MM.1S (cell line): ENCODE measurements around the gene PLCG1.

Source experiments
- EZH2 ChIP-seq: fragments of 300-600 bp; sonication (generic); optimal IDR thresholded peaks from 2 replicates; pipeline ENCODE3; 2017; ENCODE audit warnings: low read depth, mild to moderate bottlenecking, antibody characterized with exemption, low read length, mixed read lengths
- EZH2phosphoT487 ChIP-seq: fragments of 300-600 bp; sonication (generic); IDR thresholded peaks from 2 replicates; pipeline ENCODE4 v1.6.1; 2018; ENCODE audit warnings: antibody characterized with exemption, low read length
- TF ChIP-seq, protein P1 (sequence below): fragments of 300-600 bp; sonication (generic); IDR thresholded peaks from 2 replicates; pipeline ENCODE4 v1.5.1; 2016; ENCODE audit warnings: antibody characterized with exemption, low read length, mixed read lengths

DNA sequence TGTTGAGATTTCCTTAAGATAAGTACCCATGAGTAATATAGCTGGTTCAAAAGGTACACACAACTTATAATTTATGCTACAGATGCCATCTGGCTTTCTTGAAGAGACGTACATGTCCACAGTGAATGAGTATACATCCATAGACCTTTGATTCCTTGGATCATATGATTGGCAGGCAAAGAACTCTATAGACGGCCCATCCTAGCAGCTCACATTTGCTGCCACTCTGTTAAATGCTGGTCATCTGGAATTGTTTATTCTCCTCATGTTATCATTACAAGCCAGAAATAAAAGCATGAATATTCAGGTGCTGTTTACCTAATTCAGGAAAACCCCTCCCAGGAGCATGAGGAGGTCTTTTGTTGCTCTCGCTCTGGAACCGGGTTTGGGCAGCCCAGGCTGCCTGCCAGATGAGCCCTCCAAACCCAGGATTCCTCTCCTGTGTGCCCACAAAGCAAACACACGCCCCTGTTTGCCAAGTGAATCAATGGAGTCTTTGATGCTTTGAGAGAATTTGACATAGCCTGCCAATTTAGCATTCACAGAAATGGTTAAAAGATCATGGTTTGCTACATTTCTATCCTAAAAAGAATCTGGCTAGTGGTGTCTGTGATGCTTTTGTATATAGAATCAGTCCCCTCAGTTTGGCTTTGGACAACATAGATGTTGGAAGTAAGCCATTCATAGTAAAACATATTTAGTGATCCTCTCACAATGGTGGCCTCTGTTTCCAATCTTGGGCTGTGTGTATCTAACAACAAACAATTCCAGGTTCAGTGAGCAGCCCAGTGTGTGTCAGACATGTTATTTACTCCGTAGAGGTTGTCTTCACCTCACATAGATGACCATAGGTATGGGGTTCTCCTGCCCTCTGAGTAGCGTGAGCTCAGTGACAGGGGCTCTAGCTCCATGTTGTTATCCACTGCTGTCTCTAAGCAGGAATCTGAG is 17.5 kb upstream of the PLCG1 start:
- TF ChIP-seq, protein P1, sequence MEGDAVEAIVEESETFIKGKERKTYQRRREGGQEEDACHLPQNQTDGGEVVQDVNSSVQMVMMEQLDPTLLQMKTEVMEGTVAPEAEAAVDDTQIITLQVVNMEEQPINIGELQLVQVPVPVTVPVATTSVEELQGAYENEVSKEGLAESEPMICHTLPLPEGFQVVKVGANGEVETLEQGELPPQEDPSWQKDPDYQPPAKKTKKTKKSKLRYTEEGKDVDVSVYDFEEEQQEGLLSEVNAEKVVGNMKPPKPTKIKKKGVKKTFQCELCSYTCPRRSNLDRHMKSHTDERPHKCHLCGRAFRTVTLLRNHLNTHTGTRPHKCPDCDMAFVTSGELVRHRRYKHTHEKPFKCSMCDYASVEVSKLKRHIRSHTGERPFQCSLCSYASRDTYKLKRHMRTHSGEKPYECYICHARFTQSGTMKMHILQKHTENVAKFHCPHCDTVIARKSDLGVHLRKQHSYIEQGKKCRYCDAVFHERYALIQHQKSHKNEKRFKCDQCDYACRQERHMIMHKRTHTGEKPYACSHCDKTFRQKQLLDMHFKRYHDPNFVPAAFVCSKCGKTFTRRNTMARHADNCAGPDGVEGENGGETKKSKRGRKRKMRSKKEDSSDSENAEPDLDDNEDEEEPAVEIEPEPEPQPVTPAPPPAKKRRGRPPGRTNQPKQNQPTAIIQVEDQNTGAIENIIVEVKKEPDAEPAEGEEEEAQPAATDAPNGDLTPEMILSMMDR = no peak
- TF ChIP-seq EZH2phosphoT487 (no peak), EZH2 (no peak)
